IMR-90 (cell line): ENCODE measurements around the gene CSNK1D. TPM values are rescaled to one million over a fixed set of nuclear protein-coding genes. Genes with fewer than 3 reads are reported as not detected.

ENCODE experiments used
- ATAC-seq: fragments of 200-7000 bp; cut with Tn5 transposase; 2 replicates; pipeline ENCODE4 v1.9.1; 2020; ENCODE audit warnings: low read depth, mild to moderate bottlenecking, moderate library complexity
- BruUV-seq: library from RNA; stranded (reverse); fragments of 400-500 nt; replicated peaks from 2 replicates; lab custom pipeline; 2021; lab: Mats Ljungman, UMichigan
- CTCF ChIA-PET: fragments of 300-600 bp; formaldehyde crosslinking; extraction: SDS; loops from one replicate; lab custom pipeline; 2021; ENCODE audit warnings: antibody characterized with exemption; lab: Yijun Ruan, JAX
- POLR2A ChIA-PET: fragments of 300-600 bp; sonication (Branson Sonifier 250); formaldehyde crosslinking; loops from one replicate; lab custom pipeline; 2022; ENCODE audit warnings: antibody characterized with exemption; ENCODE audit not compliant: unreplicated experiment; lab: Charles Lee
- DNase-seq: peaks from one replicate; pipeline ENCODE4 v3.0.0; 2013
- H2AFZ ChIP-seq: replicated peaks from 2 replicates; pipeline ENCODE3; 2013; ENCODE audit warnings: low read length, mild to moderate bottlenecking; ENCODE audit not compliant: poor library complexity
- H2AK5ac ChIP-seq: 2 replicates; pipeline ENCODE4 v1.6.1; 2013; ENCODE audit warnings: low read depth, low read length, inconsistent platforms
- H2AK9ac ChIP-seq: replicated peaks from 2 replicates; pipeline ENCODE3; 2013; ENCODE audit warnings: mild to moderate bottlenecking, low read depth, low read length, moderate library complexity; ENCODE audit not compliant: poor library complexity
- H2BK120ac ChIP-seq: 2 replicates; pipeline ENCODE4 v1.6.1; 2013; ENCODE audit warnings: low read depth, low read length, inconsistent platforms
- H2BK15ac ChIP-seq: 3 replicates; pipeline ENCODE4 v1.6.1; 2013; ENCODE audit warnings: low read depth, low read length, inconsistent platforms
- H2BK20ac ChIP-seq: 2 replicates; pipeline ENCODE4 v1.6.1; 2013; ENCODE audit warnings: low read depth, mild to moderate bottlenecking, inconsistent platforms, low read length, moderate library complexity
- H2BK5ac ChIP-seq: 2 replicates; pipeline ENCODE4 v1.6.1; 2013; ENCODE audit warnings: mild to moderate bottlenecking, low read depth, low read length, inconsistent platforms; ENCODE audit not compliant: poor library complexity, severe bottlenecking
- H3K14ac ChIP-seq: replicated peaks from 2 replicates; pipeline ENCODE4 v1.6.1; 2013; ENCODE audit warnings: low read depth, low read length, inconsistent platforms
- H3K18ac ChIP-seq: 2 replicates; pipeline ENCODE4 v1.6.1; 2013; ENCODE audit warnings: low read depth, low read length, control low read depth
- H3K23ac ChIP-seq: 2 replicates; pipeline ENCODE4 v1.6.1; 2013; ENCODE audit warnings: low read depth, low read length, inconsistent platforms
- H3K27ac ChIP-seq: 2 replicates; pipeline ENCODE4 v1.5.1; 2013; ENCODE audit warnings: mild to moderate bottlenecking, control low read depth, low read length; ENCODE audit not compliant: insufficient read depth
- H3K27me3 ChIP-seq: 2 replicates; pipeline ENCODE4 v1.6.1; 2013; ENCODE audit warnings: low read length; ENCODE audit not compliant: control insufficient read depth, insufficient read depth
- H3K36me3 ChIP-seq: 2 replicates; pipeline ENCODE4 v1.6.1; 2013; ENCODE audit warnings: low read length, mixed read lengths; ENCODE audit not compliant: control insufficient read depth, insufficient read depth
- H3K4ac ChIP-seq: 2 replicates; pipeline ENCODE4 v1.6.1; 2013; ENCODE audit warnings: low read depth, low read length, inconsistent platforms
- H3K4me1 ChIP-seq: 2 replicates; pipeline ENCODE4 v1.6.1; 2013; ENCODE audit warnings: low read length, mixed read lengths; ENCODE audit not compliant: control insufficient read depth, insufficient read depth
- H3K4me2 ChIP-seq: 2 replicates; pipeline ENCODE4 v1.6.1; 2013; ENCODE audit warnings: low read depth, mild to moderate bottlenecking, control low read depth, low read length, moderate library complexity
- H3K4me3 ChIP-seq: 2 replicates; pipeline ENCODE4 v1.5.1; 2013; ENCODE audit warnings: low read depth, mild to moderate bottlenecking, control low read depth, low read length, moderate library complexity; ENCODE audit not compliant: insufficient read depth
- H3K56ac ChIP-seq: 2 replicates; pipeline ENCODE4 v1.6.1; 2013; ENCODE audit warnings: low read length, inconsistent platforms; ENCODE audit not compliant: insufficient read depth; ENCODE audit errors: extremely low read depth
- H3K79me1 ChIP-seq, 2 experiments: 2 replicates each; pipeline ENCODE4 v1.6.1; 2013; ENCODE audit warnings: low read length in 2 of 2, inconsistent platforms in 1 of 2, low read depth in 1 of 2
- H3K9ac ChIP-seq: 2 replicates; pipeline ENCODE4 v1.6.1; 2013; ENCODE audit warnings: low read depth, low read length, control low read depth
- H3K9me1 ChIP-seq: 2 replicates; pipeline ENCODE4 v1.6.1; 2013; ENCODE audit warnings: low read length, inconsistent platforms; ENCODE audit not compliant: insufficient read depth
- H3K9me3 ChIP-seq: 2 replicates; pipeline ENCODE4 v1.6.1; 2013; ENCODE audit warnings: low read length; ENCODE audit not compliant: control insufficient read depth, insufficient read depth
- H4K20me1 ChIP-seq: 2 replicates; pipeline ENCODE4 v1.6.1; 2013; ENCODE audit warnings: low read length, inconsistent platforms; ENCODE audit not compliant: insufficient read depth
- H4K5ac ChIP-seq: 2 replicates; pipeline ENCODE4 v1.6.1; 2013; ENCODE audit warnings: mild to moderate bottlenecking, low read depth, low read length, control low read depth
- H4K8ac ChIP-seq, 2 experiments: 2 replicates each; pipeline ENCODE4 v1.6.1; 2013; ENCODE audit warnings: low read depth in 2 of 2, low read length in 2 of 2, control low read depth in 1 of 2, inconsistent platforms in 1 of 2
- H4K91ac ChIP-seq: 2 replicates; pipeline ENCODE4 v1.6.1; 2013; ENCODE audit warnings: low read depth, low read length, inconsistent platforms; ENCODE audit not compliant: insufficient read depth
- BHLHE40 ChIP-seq: fragments of 150-350 bp; IDR thresholded peaks from 2 replicates; pipeline ENCODE4 v1.6.1; 2016; ENCODE audit warnings: mild to moderate bottlenecking, low read depth, low read length
- CEBPB ChIP-seq: IDR thresholded peaks from 2 replicates; pipeline ENCODE4 v1.6.1; 2012; ENCODE audit warnings: low read depth, low read length, improper control_type of control experiment
- CHD1 ChIP-seq: IDR thresholded peaks from 2 replicates; pipeline ENCODE4 v1.6.1; 2012; ENCODE audit warnings: low read depth, low read length, improper control_type of control experiment
- FOS ChIP-seq: fragments of 150-350 bp; IDR thresholded peaks from 2 replicates; pipeline ENCODE4 v1.6.1; 2016; ENCODE audit warnings: low read depth, low read length
- MAFK ChIP-seq: IDR thresholded peaks from 2 replicates; pipeline ENCODE4 v1.6.1; 2012; ENCODE audit warnings: low read depth, low read length, improper control_type of control experiment
- MAZ ChIP-seq: IDR thresholded peaks from 2 replicates; pipeline ENCODE4 v1.6.1; 2012; ENCODE audit warnings: low read depth, mild to moderate bottlenecking, low read length, improper control_type of control experiment, moderate library complexity, borderline replicate concordance
- MXI1 ChIP-seq: IDR thresholded peaks from 2 replicates; pipeline ENCODE4 v1.6.1; 2012; ENCODE audit warnings: low read depth, mild to moderate bottlenecking, low read length, moderate library complexity, borderline replicate concordance
- POLR2A ChIP-seq: IDR thresholded peaks from 2 replicates; pipeline ENCODE4 v1.6.1; 2012; ENCODE audit warnings: mild to moderate bottlenecking, low read depth, low read length
- RAD21 ChIP-seq: IDR thresholded peaks from 2 replicates; pipeline ENCODE4 v1.6.1; 2012; ENCODE audit warnings: low read length, improper control_type of control experiment
- RCOR1 ChIP-seq: IDR thresholded peaks from 2 replicates; pipeline ENCODE4 v1.6.1; 2012; ENCODE audit warnings: mild to moderate bottlenecking, low read length, improper control_type of control experiment; ENCODE audit not compliant: insufficient replicate concordance
- RFX5 ChIP-seq: IDR thresholded peaks from 2 replicates; pipeline ENCODE4 v1.8.0; 2012; ENCODE audit warnings: low read depth, mild to moderate bottlenecking, low read length, moderate library complexity
- SMC3 ChIP-seq: fragments of 150-350 bp; IDR thresholded peaks from 2 replicates; pipeline ENCODE4 v1.6.1; 2016; ENCODE audit warnings: low read depth, mild to moderate bottlenecking, antibody characterized with exemption, low read length, moderate library complexity
- WGBS, 2 experiments: methylation state at CpG; one replicate each; pipeline versions ENCODE4 v1.1.5 to v1.1.7; 2013; ENCODE audit warnings: missing lambda C conversion rate in 2 of 2; ENCODE audit not compliant: insufficient read length in 1 of 2; ENCODE audit errors: extremely low coverage in 2 of 2; 5-methylcytosine and 5-hydroxymethylcytosine counted together
- dilution Hi-C: fragments of 300-500 bp; cut with HindIII; formaldehyde crosslinking; loops from one replicate; pipeline ENCODE4 v1.14.3; 2018; ENCODE audit warnings: low sequenced_read_pairs; ENCODE audit not compliant: unreplicated experiment
- in situ Hi-C: fragments of 300-500 bp; cut with MboI; formaldehyde crosslinking; loops from 3 replicates; pipeline ENCODE4 v1.14.3; 2019; ENCODE audit warnings: low sequenced_read_pairs, inconsistent platforms, mixed read lengths
- intact Hi-C: fragments of 100-400 bp; cut with micrococcal nuclease; formaldehyde crosslinking; loops from 2 replicates; pipeline ENCODE4 v1.10.0; 2022
- polyA plus RNA-seq, 3 experiments: library from polyadenylated mRNA; depleted of rRNA; stranded (reverse); fragments of >200 nt; gene quantifications; 2 replicates each; pipeline ENCODE4 v1.2.3, GENCODE V29; 2012; ENCODE audit warnings: low replicate concordance in 1 of 3
- total RNA-seq: library from RNA; depleted of rRNA; stranded (reverse); fragments of >200 nt; gene quantifications from 2 replicates; pipeline ENCODE4 v1.2.3, GENCODE V29; 2012
- TF ChIP-seq, protein P1 (sequence below): conservative IDR thresholded peaks from 2 replicates; pipeline ENCODE4 v1.5.1; 2012; ENCODE audit warnings: mild to moderate bottlenecking, low read depth, low read length, improper control_type of control experiment
- TF ChIP-seq, protein P2 (sequence below): fragments of 150-350 bp; IDR thresholded peaks from 2 replicates; pipeline ENCODE4 v1.6.1; 2016; ENCODE audit warnings: low read depth, mild to moderate bottlenecking, low read length, moderate library complexity, borderline replicate concordance
- TF ChIP-seq, protein P3 (sequence below): fragments of 150-350 bp; IDR thresholded peaks from 2 replicates; pipeline ENCODE4 v1.6.1; 2017; ENCODE audit warnings: mild to moderate bottlenecking, antibody characterized with exemption, low read length, low read depth

The CSNK1D gene
- total and polyA plus RNA-seq, 2 of the 4 experiments (the other 2 are of a cell fraction) = 47.1 to 186 TPM

DNA sequence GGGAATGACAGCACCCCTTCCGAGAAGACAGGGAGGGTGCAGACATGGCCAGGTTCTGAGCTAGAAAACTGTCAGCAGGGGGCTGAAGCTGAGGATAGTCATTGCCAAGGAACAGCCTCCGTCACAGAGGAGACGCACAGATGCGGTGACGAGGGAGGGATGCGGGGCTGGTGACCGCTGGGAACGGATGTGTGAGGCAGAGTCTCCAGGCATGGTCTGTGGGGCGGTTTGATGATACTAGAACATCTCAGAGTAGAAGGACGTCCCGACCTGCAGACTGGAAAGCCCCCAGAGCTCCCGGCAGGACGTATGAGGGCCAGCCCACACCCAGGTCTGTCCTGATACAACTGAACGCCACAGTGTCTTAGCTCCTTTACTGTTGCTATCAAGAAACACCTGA lies 1.8 kb upstream of the CSNK1D start:
- Histone ChIP-seq H2AK5ac (0 out of 2 replicates have a peak overlapping the region, but pooled peaks have one; percentile 31), H2AFZ (no peak overlapping the region), H2BK20ac (no peak overlapping the region), H3K4me2 (no peak overlapping the region), H3K23ac (no peak overlapping the region), H2BK120ac (no peak overlapping the region), H3K14ac (no peak overlapping the region), H3K9me3 (no peaks in the 10 kb centered on the region), H4K8ac (no peak overlapping the region), H3K27me3 (no peaks in the 10 kb centered on the region), H4K91ac (no peak overlapping the region), H3K36me3 (peaks cover 14% of the 10 kb centered on the region), H3K27ac (no peak overlapping the region), H2BK5ac (no peak overlapping the region), H3K79me1 (peaks cover 2 to 25% of the 10 kb centered on the region in 2 experiments; a peak in 2 of 4 replicates), H3K4me3 (no peak overlapping the region), H3K56ac (no peak overlapping the region), H3K4ac (no peak overlapping the region), H3K18ac (no peak overlapping the region), H4K20me1 (peaks cover 24% of the 10 kb centered on the region), H3K9me1 (peaks cover 10% of the 10 kb centered on the region), H2BK15ac (no peak overlapping the region), H4K5ac (no peak overlapping the region), H3K4me1 (peaks cover 13% of the 10 kb centered on the region), H3K9ac (no peak overlapping the region), H2AK9ac (peak overlapping the region; percentile 58)
- BruUV-seq = no TSS peak
- ChIA-PET POLR2A (no interaction called here), CTCF (no interaction called here)
- dilution Hi-C loops (no loop called here), intact Hi-C loops (no loop called here), in situ Hi-C loops (no loop called here)
- WGBS, 2 experiments = 96% methylated on average over 9 of the region's 14 CpGs; no CpG with 5 or more reads in 1 of the 2 experiments
- DNase-seq (no peak), ATAC-seq (no peak)
- TF ChIP-seq MAZ = no peak
- no peak for TF ChIP-seq MAFK
- TF ChIP-seq RAD21 = no peak
- no peak for TF ChIP-seq SMC3
- no peak for TF ChIP-seq FOS
- TF ChIP-seq, protein P1, sequence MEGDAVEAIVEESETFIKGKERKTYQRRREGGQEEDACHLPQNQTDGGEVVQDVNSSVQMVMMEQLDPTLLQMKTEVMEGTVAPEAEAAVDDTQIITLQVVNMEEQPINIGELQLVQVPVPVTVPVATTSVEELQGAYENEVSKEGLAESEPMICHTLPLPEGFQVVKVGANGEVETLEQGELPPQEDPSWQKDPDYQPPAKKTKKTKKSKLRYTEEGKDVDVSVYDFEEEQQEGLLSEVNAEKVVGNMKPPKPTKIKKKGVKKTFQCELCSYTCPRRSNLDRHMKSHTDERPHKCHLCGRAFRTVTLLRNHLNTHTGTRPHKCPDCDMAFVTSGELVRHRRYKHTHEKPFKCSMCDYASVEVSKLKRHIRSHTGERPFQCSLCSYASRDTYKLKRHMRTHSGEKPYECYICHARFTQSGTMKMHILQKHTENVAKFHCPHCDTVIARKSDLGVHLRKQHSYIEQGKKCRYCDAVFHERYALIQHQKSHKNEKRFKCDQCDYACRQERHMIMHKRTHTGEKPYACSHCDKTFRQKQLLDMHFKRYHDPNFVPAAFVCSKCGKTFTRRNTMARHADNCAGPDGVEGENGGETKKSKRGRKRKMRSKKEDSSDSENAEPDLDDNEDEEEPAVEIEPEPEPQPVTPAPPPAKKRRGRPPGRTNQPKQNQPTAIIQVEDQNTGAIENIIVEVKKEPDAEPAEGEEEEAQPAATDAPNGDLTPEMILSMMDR = no peak
- TF ChIP-seq RCOR1 = no peak
- TF ChIP-seq MXI1 = no peak
- no peak for TF ChIP-seq POLR2A
- TF ChIP-seq, protein P2, sequence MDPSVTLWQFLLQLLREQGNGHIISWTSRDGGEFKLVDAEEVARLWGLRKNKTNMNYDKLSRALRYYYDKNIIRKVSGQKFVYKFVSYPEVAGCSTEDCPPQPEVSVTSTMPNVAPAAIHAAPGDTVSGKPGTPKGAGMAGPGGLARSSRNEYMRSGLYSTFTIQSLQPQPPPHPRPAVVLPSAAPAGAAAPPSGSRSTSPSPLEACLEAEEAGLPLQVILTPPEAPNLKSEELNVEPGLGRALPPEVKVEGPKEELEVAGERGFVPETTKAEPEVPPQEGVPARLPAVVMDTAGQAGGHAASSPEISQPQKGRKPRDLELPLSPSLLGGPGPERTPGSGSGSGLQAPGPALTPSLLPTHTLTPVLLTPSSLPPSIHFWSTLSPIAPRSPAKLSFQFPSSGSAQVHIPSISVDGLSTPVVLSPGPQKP = no peak
- no peak for TF ChIP-seq RFX5
- TF ChIP-seq, protein P3, sequence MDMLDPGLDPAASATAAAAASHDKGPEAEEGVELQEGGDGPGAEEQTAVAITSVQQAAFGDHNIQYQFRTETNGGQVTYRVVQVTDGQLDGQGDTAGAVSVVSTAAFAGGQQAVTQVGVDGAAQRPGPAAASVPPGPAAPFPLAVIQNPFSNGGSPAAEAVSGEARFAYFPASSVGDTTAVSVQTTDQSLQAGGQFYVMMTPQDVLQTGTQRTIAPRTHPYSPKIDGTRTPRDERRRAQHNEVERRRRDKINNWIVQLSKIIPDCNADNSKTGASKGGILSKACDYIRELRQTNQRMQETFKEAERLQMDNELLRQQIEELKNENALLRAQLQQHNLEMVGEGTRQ = no peak
- no peak for TF ChIP-seq CEBPB
- TF ChIP-seq BHLHE40 = no peak
- no peak for TF ChIP-seq CHD1
